ENCODE data around the gene ABCC9.

- TF ChIP-seq EP300 (IDR thresholded peaks at IDR 0.05; ENCODE audit: borderline replicate concordance): no peak
- no peak for TF ChIP-seq FOXM1 (IDR thresholded peaks at IDR 0.05; ENCODE audit: borderline replicate concordance, low read depth)
- TF ChIP-seq TAF1 (IDR thresholded peaks at IDR 0.05; ENCODE audit: low read depth): no peak
- no peak for TF ChIP-seq YY1 (IDR thresholded peaks at IDR 0.05; ENCODE audit: low read depth)
- no peak for TF ChIP-seq TCF12 (IDR thresholded peaks at IDR 0.05; ENCODE audit: low read depth)
- TF ChIP-seq REST (IDR thresholded peaks at IDR 0.05; ENCODE audit: low read depth): no peak
- no peak for TF ChIP-seq MAX (IDR thresholded peaks at IDR 0.05)
- TF ChIP-seq RAD21 (IDR thresholded peaks at IDR 0.05; ENCODE audit: low read depth): no peak
- no peak for TF ChIP-seq TEAD4 (IDR thresholded peaks at IDR 0.05)
These were observed 165.1 kb downstream of the ABCC9 start for GRCh38 chr12:21776175-21776574.

Measured in Ishikawa (cell line).